Fibroblast of lung (primary cell): ENCODE measurements around the gene DVL1. TPM values are rescaled to one million over a fixed set of nuclear protein-coding genes. Genes with fewer than 3 reads are reported as not detected.

Experiments
- DNase-seq, 2 donors: peaks; one replicate each; pipeline versions ENCODE4 v3.0.0 to v3.0.0-alpha.2; 2010; ENCODE audit warnings: low read depth in 2 of 2
- H2AFZ ChIP-seq: 2 replicates; pipeline ENCODE4 v1.5.1; 2012; ENCODE audit warnings: low read length, control low read depth, inconsistent platforms
- H3K27ac ChIP-seq: 2 replicates; pipeline ENCODE4 v1.5.1; 2011; ENCODE audit warnings: low read length, control low read depth; ENCODE audit not compliant: insufficient read depth
- H3K27me3 ChIP-seq: 2 replicates; pipeline ENCODE4 v1.5.1; 2011; ENCODE audit warnings: mild to moderate bottlenecking, low read length; ENCODE audit not compliant: control insufficient read depth, insufficient read depth
- H3K36me3 ChIP-seq: 2 replicates; pipeline ENCODE4 v1.5.1; 2011; ENCODE audit warnings: low read length; ENCODE audit not compliant: control insufficient read depth, insufficient read depth
- H3K4me1 ChIP-seq: 2 replicates; pipeline ENCODE4 v1.5.1; 2011; ENCODE audit warnings: low read length; ENCODE audit not compliant: control insufficient read depth, insufficient read depth; ENCODE audit errors: extremely low read depth
- H3K4me2 ChIP-seq: 2 replicates; pipeline ENCODE4 v1.5.1; 2011; ENCODE audit warnings: low read length, control low read depth; ENCODE audit not compliant: insufficient read depth; ENCODE audit errors: extremely low read depth
- H3K4me3 ChIP-seq, 4 experiments: fragments of 200-600 bp in 1 of 4; sonication (generic) in 1 of 4; replicated peaks in 1 of 4; 2 replicates each; pipeline ENCODE4 v1.5.1; 2011 to 2016; ENCODE audit warnings: low read length in 4 of 4, low read depth in 3 of 4, mild to moderate bottlenecking in 3 of 4, control low read depth in 2 of 4, inconsistent platforms in 1 of 4, mixed read lengths in 1 of 4; ENCODE audit not compliant: insufficient read depth in 1 of 4; ENCODE audit errors: control extremely low read depth in 1 of 4
- H3K79me2 ChIP-seq: 2 replicates; pipeline ENCODE4 v1.5.1; 2012; ENCODE audit warnings: mild to moderate bottlenecking, low read length, inconsistent platforms; ENCODE audit not compliant: control insufficient read depth, insufficient read depth
- H3K9ac ChIP-seq: 2 replicates; pipeline ENCODE4 v1.5.1; 2011; ENCODE audit warnings: mild to moderate bottlenecking, low read length, control low read depth; ENCODE audit not compliant: insufficient read depth
- H3K9me3 ChIP-seq: 2 replicates; pipeline ENCODE4 v1.5.1; 2012; ENCODE audit warnings: low read depth, low read length; ENCODE audit not compliant: control insufficient read depth, insufficient read depth
- H4K20me1 ChIP-seq: 2 replicates; pipeline ENCODE4 v1.5.1; 2011; ENCODE audit warnings: low read length; ENCODE audit not compliant: control insufficient read depth, insufficient read depth; ENCODE audit errors: extremely low read depth
- EZH2 ChIP-seq: IDR thresholded peaks from 2 replicates; pipeline ENCODE4 v1.5.1; 2012; ENCODE audit warnings: low read length, control low read depth, mild to moderate bottlenecking; ENCODE audit errors: missing control alignments
- polyA plus RNA-seq, 2 donors: library from polyadenylated mRNA; depleted of rRNA in 1 of 2; stranded (reverse) in 1 of 2; unstranded in 1 of 2; fragments of >200 nt; gene quantifications; 2 replicates each; pipeline ENCODE4 v1.2.1, GENCODE V29; 2011 to 2012; ENCODE audit warnings: missing spikeins in 1 of 2
- total RNA-seq: library from RNA; depleted of rRNA; stranded (reverse); fragments of >200 nt; gene quantifications from 2 replicates; pipeline ENCODE4 v1.2.1, GENCODE V29; 2014
- TF ChIP-seq, protein P1 (sequence below), 2 donors: IDR thresholded peaks in 1 of 2; conservative IDR thresholded peaks in 1 of 2; 1 replicate in 1 of 2; 2 replicates in 1 of 2; pipeline ENCODE4 v1.5.1; 2011 to 2012; ENCODE audit warnings: low read length in 2 of 2, control low read depth in 1 of 2, inconsistent platforms in 1 of 2, low read depth in 1 of 2, mild to moderate bottlenecking in 1 of 2

Gene DVL1
- total and polyA plus RNA-seq, 2 donors (not counting 1 experiment from before 2014, with no cell fraction given) = 9.1 to 107 TPM

DNA sequence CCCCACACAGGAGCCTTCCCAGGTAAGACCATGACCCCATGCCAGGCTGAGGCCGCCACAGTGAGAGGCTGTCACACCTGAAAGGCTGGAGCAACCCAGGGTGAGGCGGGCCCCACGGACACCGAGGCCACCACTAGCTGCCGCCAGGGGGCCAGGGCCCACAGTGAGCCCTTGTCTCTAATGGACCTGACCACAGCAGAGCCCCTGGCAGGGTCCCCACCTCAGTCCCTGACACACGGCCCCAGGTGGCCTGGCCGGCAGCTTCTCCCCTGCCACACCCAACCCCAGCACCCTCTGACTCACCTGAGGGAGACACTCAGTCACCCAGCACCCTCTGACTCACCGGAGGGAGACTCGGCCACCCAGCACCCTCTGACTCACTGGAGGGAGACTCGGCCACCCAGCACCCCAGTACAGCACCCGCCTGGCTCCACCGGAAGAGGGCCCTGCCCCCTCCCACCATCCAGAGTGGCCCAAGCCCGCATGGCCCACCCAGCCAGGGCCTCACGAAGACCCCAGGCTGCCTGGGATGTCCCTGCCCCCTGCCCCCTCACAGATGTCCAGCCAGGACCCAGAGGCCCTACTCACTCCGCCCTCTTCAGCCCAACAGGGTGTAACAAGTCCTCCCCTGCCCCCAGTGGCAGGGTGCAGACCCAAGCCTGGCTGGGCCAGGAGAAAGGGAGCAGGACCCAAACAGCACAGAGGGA lies 4.4 kb downstream of the DVL1 start:
- H3K79me2 ChIP-seq = peaks cover 80% of the 10 kb centered on the region
- H3K27me3 ChIP-seq = no peaks in the 10 kb centered on the region
- H3K36me3 ChIP-seq = peaks cover 17% of the 10 kb centered on the region
- H3K9me3 ChIP-seq = no peaks in the 10 kb centered on the region
- H3K9ac ChIP-seq = peak overlapping the region; percentile 1
- TF ChIP-seq, protein P1, sequence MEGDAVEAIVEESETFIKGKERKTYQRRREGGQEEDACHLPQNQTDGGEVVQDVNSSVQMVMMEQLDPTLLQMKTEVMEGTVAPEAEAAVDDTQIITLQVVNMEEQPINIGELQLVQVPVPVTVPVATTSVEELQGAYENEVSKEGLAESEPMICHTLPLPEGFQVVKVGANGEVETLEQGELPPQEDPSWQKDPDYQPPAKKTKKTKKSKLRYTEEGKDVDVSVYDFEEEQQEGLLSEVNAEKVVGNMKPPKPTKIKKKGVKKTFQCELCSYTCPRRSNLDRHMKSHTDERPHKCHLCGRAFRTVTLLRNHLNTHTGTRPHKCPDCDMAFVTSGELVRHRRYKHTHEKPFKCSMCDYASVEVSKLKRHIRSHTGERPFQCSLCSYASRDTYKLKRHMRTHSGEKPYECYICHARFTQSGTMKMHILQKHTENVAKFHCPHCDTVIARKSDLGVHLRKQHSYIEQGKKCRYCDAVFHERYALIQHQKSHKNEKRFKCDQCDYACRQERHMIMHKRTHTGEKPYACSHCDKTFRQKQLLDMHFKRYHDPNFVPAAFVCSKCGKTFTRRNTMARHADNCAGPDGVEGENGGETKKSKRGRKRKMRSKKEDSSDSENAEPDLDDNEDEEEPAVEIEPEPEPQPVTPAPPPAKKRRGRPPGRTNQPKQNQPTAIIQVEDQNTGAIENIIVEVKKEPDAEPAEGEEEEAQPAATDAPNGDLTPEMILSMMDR (conservative IDR thresholded peaks at IDR 0.05 in 1 of 2, IDR thresholded peaks at IDR 0.05 in 1 of 2; ENCODE audit: low read depth in 1 of 2, low read length in 2 of 2) = peak; percentile 28 to 52
- no peak for TF ChIP-seq EZH2
- peak overlapping the region; percentile 71 for H3K4me2 ChIP-seq
- H4K20me1 ChIP-seq = no peaks in the 10 kb centered on the region
- no peak overlapping the region for H2AFZ ChIP-seq
- peaks cover 27% of the 10 kb centered on the region for H3K4me1 ChIP-seq
- H3K4me3 ChIP-seq = peak overlapping the region in 1 of 4 experiments; percentile 7
- H3K27ac ChIP-seq = peak overlapping the region; percentile 69
- DNase-seq = peak; percentile 50 to 88

DNA sequence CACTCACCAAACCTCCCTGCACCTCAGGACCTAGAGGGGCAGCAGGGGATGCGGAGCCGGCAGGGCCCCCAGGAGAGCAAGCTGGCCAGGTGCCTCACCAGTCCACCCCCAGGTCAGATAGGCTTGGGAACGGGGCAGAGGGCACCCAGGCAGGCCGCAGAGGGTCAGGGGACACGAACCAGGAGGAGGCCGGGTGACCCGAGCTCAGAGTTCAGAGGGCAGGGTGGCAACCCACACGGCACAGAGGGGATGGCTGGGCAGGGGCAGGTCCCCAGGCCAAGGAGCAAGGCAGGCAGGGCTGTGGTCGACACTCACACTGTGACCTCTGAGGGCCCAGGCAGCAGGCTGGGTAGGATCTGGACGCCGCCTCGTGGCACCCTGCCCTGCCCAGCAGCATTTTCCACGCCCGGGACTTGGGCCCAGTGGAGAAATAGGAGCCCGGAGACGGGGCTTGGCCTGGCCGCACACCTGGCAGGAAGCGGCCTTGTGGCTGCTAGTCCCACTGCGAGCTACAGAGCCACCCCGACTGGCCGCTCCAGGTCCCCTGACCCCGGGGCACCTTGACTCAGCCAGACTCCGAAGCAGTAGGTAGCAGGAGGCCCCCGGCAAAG lies 5.3 kb downstream of the DVL1 start:
- DNase-seq = no peak
- TF ChIP-seq, protein P1 (conservative IDR thresholded peaks at IDR 0.05 in 1 of 2, IDR thresholded peaks at IDR 0.05 in 1 of 2; ENCODE audit: low read depth in 1 of 2, low read length in 2 of 2) = no peak
- H3K27me3 ChIP-seq = no peaks in the 10 kb centered on the region
- H4K20me1 ChIP-seq = no peaks in the 10 kb centered on the region
- no peak overlapping the region for H3K4me2 ChIP-seq
- no peaks in the 10 kb centered on the region for H3K9me3 ChIP-seq
- H3K9ac ChIP-seq = no peak overlapping the region
- peaks cover 80% of the 10 kb centered on the region for H3K79me2 ChIP-seq
- H3K4me1 ChIP-seq = peaks cover 27% of the 10 kb centered on the region
- H3K36me3 ChIP-seq = peaks cover 20% of the 10 kb centered on the region
- no peak overlapping the region for H2AFZ ChIP-seq
- no peak overlapping the region for H3K27ac ChIP-seq
- H3K4me3 ChIP-seq = no peak overlapping the region

- no peak overlapping the region for H3K4me3 ChIP-seq
- H3K4me2 ChIP-seq = no peak overlapping the region
- no peaks in the 10 kb centered on the region for H3K27me3 ChIP-seq
- H2AFZ ChIP-seq = no peak overlapping the region
- TF ChIP-seq EZH2 = no peak
- TF ChIP-seq, protein P1 (conservative IDR thresholded peaks at IDR 0.05 in 1 of 2, IDR thresholded peaks at IDR 0.05 in 1 of 2; ENCODE audit: low read depth in 1 of 2, low read length in 2 of 2) = no peak
- H4K20me1 ChIP-seq = no peaks in the 10 kb centered on the region
- peaks cover 67% of the 10 kb centered on the region for H3K79me2 ChIP-seq
- peaks cover 27% of the 10 kb centered on the region for H3K4me1 ChIP-seq
- no peaks in the 10 kb centered on the region for H3K9me3 ChIP-seq
- no peak overlapping the region for H3K9ac ChIP-seq
- no peak overlapping the region for H3K27ac ChIP-seq
- peaks cover 27% of the 10 kb centered on the region for H3K36me3 ChIP-seq
- DNase-seq = no peak
Observed at GRCh38 chr1:1342584-1343115, 6.6 kb downstream of the DVL1 start.
